A673 (cell line): ENCODE measurements around the gene ADARB2.

ENCODE experiments used
- EZH2 ChIP-seq: fragments of 200-600 bp; sonication (generic); IDR thresholded peaks from 2 replicates; pipeline ENCODE4 v1.6.1; 2017; ENCODE audit warnings: borderline replicate concordance, low read depth, mild to moderate bottlenecking, mixed read lengths, antibody characterized with exemption, low read length; ENCODE audit not compliant: poor library complexity, severe bottlenecking
- TF ChIP-seq, protein P1 (sequence below): fragments of 300-800, 200-600 bp; sonication (generic); conservative IDR thresholded peaks from 2 replicates; pipeline ENCODE4 v1.5.1; 2017; ENCODE audit warnings: low read depth, mild to moderate bottlenecking, antibody characterized with exemption, low read length, moderate library complexity, mixed read lengths

DNA sequence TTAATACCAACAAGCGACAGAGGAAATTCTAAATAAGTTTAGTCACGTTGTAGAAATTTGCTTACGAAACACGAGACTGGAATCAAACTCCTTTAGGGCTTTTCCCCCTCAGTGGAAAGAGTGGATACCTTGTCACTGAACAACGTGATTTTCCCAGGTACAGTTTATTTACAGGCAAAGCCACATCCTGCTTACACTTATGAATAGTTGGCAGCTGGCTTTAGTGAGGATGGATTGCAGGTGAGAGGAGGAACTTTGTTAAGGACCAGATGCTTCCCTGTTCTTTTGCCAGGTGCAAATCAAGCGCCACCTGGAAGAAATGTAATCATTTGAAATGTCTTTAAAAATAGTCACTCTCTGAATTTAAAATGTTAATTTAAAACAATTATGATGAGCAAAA lies 282.4 kb downstream of the ADARB2 start:
- TF ChIP-seq, protein P1, sequence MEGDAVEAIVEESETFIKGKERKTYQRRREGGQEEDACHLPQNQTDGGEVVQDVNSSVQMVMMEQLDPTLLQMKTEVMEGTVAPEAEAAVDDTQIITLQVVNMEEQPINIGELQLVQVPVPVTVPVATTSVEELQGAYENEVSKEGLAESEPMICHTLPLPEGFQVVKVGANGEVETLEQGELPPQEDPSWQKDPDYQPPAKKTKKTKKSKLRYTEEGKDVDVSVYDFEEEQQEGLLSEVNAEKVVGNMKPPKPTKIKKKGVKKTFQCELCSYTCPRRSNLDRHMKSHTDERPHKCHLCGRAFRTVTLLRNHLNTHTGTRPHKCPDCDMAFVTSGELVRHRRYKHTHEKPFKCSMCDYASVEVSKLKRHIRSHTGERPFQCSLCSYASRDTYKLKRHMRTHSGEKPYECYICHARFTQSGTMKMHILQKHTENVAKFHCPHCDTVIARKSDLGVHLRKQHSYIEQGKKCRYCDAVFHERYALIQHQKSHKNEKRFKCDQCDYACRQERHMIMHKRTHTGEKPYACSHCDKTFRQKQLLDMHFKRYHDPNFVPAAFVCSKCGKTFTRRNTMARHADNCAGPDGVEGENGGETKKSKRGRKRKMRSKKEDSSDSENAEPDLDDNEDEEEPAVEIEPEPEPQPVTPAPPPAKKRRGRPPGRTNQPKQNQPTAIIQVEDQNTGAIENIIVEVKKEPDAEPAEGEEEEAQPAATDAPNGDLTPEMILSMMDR: no peak
- TF ChIP-seq EZH2: no peak
